Endothelial cell of umbilical vein (primary cell): ENCODE measurements around the gene DTX3L. TPM values are rescaled to one million over a fixed set of nuclear protein-coding genes. Genes with fewer than 3 reads are reported as not detected.

ENCODE experiments used
- BruUV-seq: library from RNA; stranded (reverse); fragments of 400-500 nt; replicated peaks from 2 replicates; lab custom pipeline; 2021; lab: Mats Ljungman, UMichigan
- CTCF ChIA-PET: fragments of 300-600, 350-600 bp; sonication (Branson Sonifier 250); formaldehyde crosslinking; loops from one replicate; lab custom pipeline; 2021; ENCODE audit warnings: antibody characterized with exemption, inconsistent platforms; lab: Charles Lee
- POLR2A ChIA-PET: fragments of 300-600, 350-600 bp; sonication (Branson Sonifier 250); formaldehyde crosslinking; loops from one replicate; lab custom pipeline; 2021; ENCODE audit warnings: antibody characterized with exemption, inconsistent platforms; lab: Charles Lee
- DNase-seq: peaks from one replicate; pipeline ENCODE4 v3.0.0-alpha.2; 2011; ENCODE audit warnings: low read depth, low spot score
- FAIRE-seq: peaks from 2 replicates; lab custom pipeline; 2011; peaks lifted over from hg19 to GRCh38; lab: Jason Lieb, UNC
- H2AFZ ChIP-seq: 2 replicates; pipeline ENCODE4 v1.6.0; 2012; ENCODE audit warnings: low read depth, low read length, control low read depth, inconsistent platforms
- H3K27ac ChIP-seq: 2 replicates; pipeline ENCODE4 v1.5.1; 2011; ENCODE audit warnings: low read depth, mild to moderate bottlenecking, control low read depth, low read length, moderate library complexity; ENCODE audit not compliant: insufficient read depth
- H3K27me3 ChIP-seq, 2 experiments: 2 replicates each; pipeline versions ENCODE4 v1.6.0 to v1.6.1; 2011; ENCODE audit warnings: low read length in 2 of 2, mixed read lengths in 1 of 2; ENCODE audit not compliant: control insufficient read depth in 2 of 2, insufficient read depth in 2 of 2
- H3K36me3 ChIP-seq, 2 experiments: 2 replicates in 1 of 2; 3 replicates in 1 of 2; pipeline ENCODE4 v1.5.1; 2011; ENCODE audit warnings: low read length in 2 of 2, mild to moderate bottlenecking in 1 of 2, moderate library complexity in 1 of 2; ENCODE audit not compliant: control insufficient read depth in 2 of 2, insufficient read depth in 2 of 2; ENCODE audit errors: extremely low read depth in 1 of 2
- H3K4me1 ChIP-seq: 3 replicates; pipeline ENCODE4 v1.5.1; 2011; ENCODE audit warnings: mild to moderate bottlenecking, low read length; ENCODE audit not compliant: control insufficient read depth, insufficient read depth; ENCODE audit errors: extremely low read depth
- H3K4me2 ChIP-seq: 2 replicates; pipeline ENCODE4 v1.6.1; 2011; ENCODE audit warnings: low read length, control low read depth, mixed read lengths; ENCODE audit not compliant: insufficient read depth
- H3K4me3 ChIP-seq, 3 experiments: fragments of 200-600 bp in 1 of 3; sonication (generic), shearing (Covaris generic) in 1 of 3; replicated peaks in 1 of 3; 2 replicates each; pipeline ENCODE4 v1.5.1; 2011 to 2016; ENCODE audit warnings: control low read depth in 3 of 3, low read length in 3 of 3, mild to moderate bottlenecking in 2 of 3, inconsistent platforms in 1 of 3, low read depth in 1 of 3, moderate library complexity in 1 of 3; ENCODE audit not compliant: insufficient read depth in 1 of 3
- H3K79me2 ChIP-seq: 2 replicates; pipeline ENCODE4 v1.6.0; 2012; ENCODE audit warnings: low read length, inconsistent platforms; ENCODE audit not compliant: control insufficient read depth, insufficient read depth
- H3K9ac ChIP-seq: replicated peaks from 2 replicates; pipeline ENCODE3; 2011; ENCODE audit warnings: low read length, control low read depth; ENCODE audit not compliant: insufficient read depth; ENCODE audit errors: extremely low read depth
- H3K9me1 ChIP-seq: replicated peaks from 3 replicates; pipeline ENCODE4 v1.6.0; 2011; ENCODE audit warnings: mild to moderate bottlenecking, low read length; ENCODE audit not compliant: control insufficient read depth, insufficient read depth; ENCODE audit errors: extremely low read depth
- H3K9me3 ChIP-seq: replicated peaks from 2 replicates; pipeline ENCODE4 v1.5.1; 2012; ENCODE audit warnings: low read length, inconsistent platforms; ENCODE audit not compliant: control insufficient read depth, insufficient read depth
- H4K20me1 ChIP-seq: replicated peaks from 2 replicates; pipeline ENCODE3; 2011; ENCODE audit warnings: mild to moderate bottlenecking, low read length; ENCODE audit not compliant: control insufficient read depth, insufficient read depth; ENCODE audit errors: extremely low read depth
- CTCF ChIP-seq, 2 donors: IDR thresholded peaks; 1 replicate in 1 of 2; 2 replicates in 1 of 2; pipeline ENCODE4 v1.5.1; 2011; ENCODE audit warnings: low read length in 2 of 2, mild to moderate bottlenecking in 2 of 2, moderate library complexity in 2 of 2, control low read depth in 1 of 2, inconsistent platforms in 1 of 2, low read depth in 1 of 2; ENCODE audit not compliant: insufficient read depth in 1 of 2; ENCODE audit errors: extremely low read depth in 1 of 2
- EZH2 ChIP-seq: IDR thresholded peaks from 2 replicates; pipeline ENCODE4 v1.6.1; 2012; ENCODE audit warnings: borderline replicate concordance, low read depth, mild to moderate bottlenecking, moderate library complexity, low read length, inconsistent platforms; ENCODE audit not compliant: severe bottlenecking
- FOS ChIP-seq: IDR thresholded peaks from 2 replicates; pipeline ENCODE4 v1.6.1; 2011; ENCODE audit warnings: mild to moderate bottlenecking, low read length, moderate library complexity, borderline replicate concordance; ENCODE audit not compliant: insufficient read depth
- GATA2 ChIP-seq: IDR thresholded peaks from 2 replicates; pipeline ENCODE4 v1.7.0; 2011; ENCODE audit warnings: low read depth, mild to moderate bottlenecking, moderate library complexity, mixed read lengths, low read length; ENCODE audit not compliant: insufficient read length, insufficient read depth
- JUN ChIP-seq: IDR thresholded peaks from 2 replicates; pipeline ENCODE4 v1.6.1; 2011; ENCODE audit warnings: borderline replicate concordance, low read depth; ENCODE audit not compliant: insufficient read length, insufficient read depth
- MAX ChIP-seq: IDR thresholded peaks from 2 replicates; pipeline ENCODE4 v1.6.1; 2011; ENCODE audit not compliant: insufficient read depth, insufficient read length
- MYC ChIP-seq: IDR thresholded peaks from one replicate; pipeline ENCODE4 v1.6.1; 2011; ENCODE audit warnings: mild to moderate bottlenecking, low read depth, low read length
- POLR2A ChIP-seq: IDR thresholded peaks from 2 replicates; pipeline ENCODE4 v1.6.1; 2012; ENCODE audit warnings: low read depth, mild to moderate bottlenecking, control low read depth, low read length
- POLR2AphosphoS5 ChIP-seq: IDR thresholded peaks from 2 replicates; pipeline ENCODE4 v1.6.1; 2012; ENCODE audit warnings: low read depth, mild to moderate bottlenecking, control low read depth, low read length, moderate library complexity; ENCODE audit not compliant: insufficient read depth
- dilution Hi-C: fragments of 300-500 bp; cut with MboI; formaldehyde crosslinking; loops from one replicate; pipeline ENCODE4 v1.15.0; 2019; ENCODE audit warnings: low sequenced_read_pairs; ENCODE audit not compliant: extremely low pct_ligation_motif_present
- intact Hi-C: fragments of 100-400 bp; cut with micrococcal nuclease; formaldehyde crosslinking; loops from one replicate; pipeline ENCODE4 v1.10.0; 2022
- polyA plus RNA-seq, 4 experiments: library from polyadenylated mRNA; depleted of rRNA in 3 of 4; stranded (reverse) in 3 of 4; unstranded in 1 of 4; fragments of >200 nt; gene quantifications; 2 replicates each; pipeline versions ENCODE4 v1.2.1 to v1.2.3, GENCODE V29; 2011 to 2012; ENCODE audit warnings: missing spikeins in 1 of 4
- total RNA-seq: library from RNA; stranded (reverse); gene quantifications from 2 replicates; pipeline ENCODE4 v1.2.3, GENCODE V29; 2021

The DTX3L gene
- total and polyA plus RNA-seq, 2 donors (not counting 3 experiments of a cell fraction or from before 2014, with no cell fraction given), result 3.2 to 20.5 TPM

GRCh38 chr3:122590610-122591009 is 26.5 kb downstream of the DTX3L start:
- no peak for TF ChIP-seq CTCF (IDR thresholded peaks at IDR 0.05; ENCODE audit: extremely low read depth in 1 of 2, insufficient read depth in 1 of 2, low read depth in 1 of 2, low read length in 2 of 2)
- TF ChIP-seq MAX, result no peak
- no peak for TF ChIP-seq POLR2A
- no peak for TF ChIP-seq FOS
- TF ChIP-seq POLR2AphosphoS5, result no peak
- H3K4me1 ChIP-seq, result no peaks in the 10 kb centered on the region
- peaks cover 4 to 7% of the 10 kb centered on the region in 2 experiments for H3K27me3 ChIP-seq
- no TSS peak for BruUV-seq
- H3K9ac ChIP-seq, result no peak overlapping the region
- FAIRE-seq (no peak), DNase-seq (no peak)
- ChIA-PET POLR2A (no interaction called here), CTCF (interaction anchor here (1.2 kb wide), 1 partner anchor 9 kb away, joined by 4 read pairs; no protein-coding TSS in a partner anchor)
- no peak overlapping the region for H3K4me2 ChIP-seq
- H2AFZ ChIP-seq, result no peak overlapping the region
- no peaks in the 10 kb centered on the region for H4K20me1 ChIP-seq
- H3K9me1 ChIP-seq, result no peaks in the 10 kb centered on the region
- dilution Hi-C loops (no loop called here), intact Hi-C loops (no loop called here)
- H3K4me3 ChIP-seq, result no peak overlapping the region
- no peaks in the 10 kb centered on the region for H3K36me3 ChIP-seq
- H3K27ac ChIP-seq, result no peak overlapping the region
- H3K9me3 ChIP-seq, result no peaks in the 10 kb centered on the region
- no peaks in the 10 kb centered on the region for H3K79me2 ChIP-seq

- no peaks in the 10 kb centered on the region for H4K20me1 ChIP-seq
- TF ChIP-seq EZH2, result no peak
- no peak for TF ChIP-seq FOS
- no peak for TF ChIP-seq JUN
- no peak for TF ChIP-seq MYC
- no peak for TF ChIP-seq POLR2AphosphoS5
- TF ChIP-seq CTCF (IDR thresholded peaks at IDR 0.05; ENCODE audit: extremely low read depth in 1 of 2, insufficient read depth in 1 of 2, low read depth in 1 of 2, low read length in 2 of 2), result no peak
- TF ChIP-seq POLR2A, result no peak
- no peak for TF ChIP-seq MAX
- TF ChIP-seq GATA2, result no peak
- no peak overlapping the region for H3K27ac ChIP-seq
- H3K79me2 ChIP-seq, result no peaks in the 10 kb centered on the region
- intact Hi-C loops (no loop called here), dilution Hi-C loops (no loop called here)
- peaks cover 6 to 7% of the 10 kb centered on the region in 2 experiments for H3K27me3 ChIP-seq
- H3K9ac ChIP-seq, result no peak overlapping the region
- H3K9me1 ChIP-seq, result no peaks in the 10 kb centered on the region
- no peaks in the 10 kb centered on the region for H3K4me1 ChIP-seq
- CTCF ChIA-PET, result interaction anchor here (1.2 to 1.7 kb wide), 2 partner anchors 16 to 85 kb away, joined by 3 to 5 read pairs; no protein-coding TSS in a partner anchor
- no peak for FAIRE-seq
- BruUV-seq, result no TSS peak
- H3K9me3 ChIP-seq, result no peaks in the 10 kb centered on the region
- no peaks in the 10 kb centered on the region for H3K36me3 ChIP-seq
- POLR2A ChIA-PET, result no interaction called here
- H3K4me2 ChIP-seq, result no peak overlapping the region
- no peak overlapping the region for H2AFZ ChIP-seq
- no peak overlapping the region for H3K4me3 ChIP-seq
- no peak for DNase-seq
Observed at GRCh38 chr3:122594025-122594424, 29.9 kb downstream of the DTX3L start.
